ENCODE measurements around the gene FAM98B. TPM values are rescaled to one million over a fixed set of nuclear protein-coding genes. Genes with fewer than 3 reads are reported as not detected.

Gene FAM98B
- total RNA-seq, 1 experiment from 2014 or later, result 50.0 TPM

- Histone ChIP-seq H3K18ac (ENCODE audit: insufficient read length, low read depth, low read length) (no peak overlapping the region), H3K27ac (ENCODE audit: insufficient read length, low read depth, low read length) (no peak overlapping the region), H4K8ac (replicated peaks; ENCODE audit: insufficient read length, low read depth, low read length) (no peak overlapping the region), H2BK120ac (ENCODE audit: low read depth, low read length, poor library complexity, severe bottlenecking) (no peak overlapping the region), H4K91ac (ENCODE audit: insufficient read length, low read depth, low read length) (no peak overlapping the region), H3K56ac (ENCODE audit: insufficient read length, low read depth, low read length) (no peak overlapping the region), H4K5ac (ENCODE audit: insufficient read length, low read depth, low read length) (no peak overlapping the region), H3K14ac (ENCODE audit: insufficient read depth, low read length) (no peak overlapping the region), H3K23ac (ENCODE audit: insufficient read length, low read depth, low read length) (no peak overlapping the region), H2BK12ac (ENCODE audit: insufficient read length, low read depth, low read length) (no peak overlapping the region), H3K4me1 (ENCODE audit: insufficient read depth, low read length) (no peaks in the 10 kb centered on the region), H2BK5ac (ENCODE audit: insufficient read length, low read length) (no peak overlapping the region), H3K4ac (ENCODE audit: low read depth, low read length) (no peak overlapping the region), H2BK20ac (ENCODE audit: low read depth, low read length, poor library complexity, severe bottlenecking) (no peak overlapping the region), H2AFZ (ENCODE audit: low read length) (no peak overlapping the region), H3K9ac (ENCODE audit: extremely low read depth, insufficient read length, low read length) (no peak overlapping the region), H3K23me2 (ENCODE audit: insufficient read length, low read depth, low read length, poor library complexity, severe bottlenecking) (no peaks in the 10 kb centered on the region), H2AK5ac (ENCODE audit: insufficient read length, low read length) (no peak overlapping the region), H2BK15ac (ENCODE audit: low read depth, low read length) (no peak overlapping the region), H3K27me3 (ENCODE audit: insufficient read depth, low read length) (no peaks in the 10 kb centered on the region), H4K20me1 (ENCODE audit: control insufficient read depth, insufficient read depth, insufficient read length) (no peaks in the 10 kb centered on the region), H3K9me3 (ENCODE audit: control insufficient read depth, low read depth, low read length) (no peaks in the 10 kb centered on the region), H3K79me2 (ENCODE audit: insufficient read depth, low read length) (peaks cover 7% of the 10 kb centered on the region; the same call in 1 of the 2 replicates), H3K79me1 (ENCODE audit: insufficient read depth, low read depth, low read length, poor library complexity, severe bottlenecking) (peaks cover 3% of the 10 kb centered on the region), H3K4me2 (ENCODE audit: insufficient read depth, insufficient read length, low read length) (no peak overlapping the region), H3T11ph (ENCODE audit: low read length) (no peak overlapping the region)
- no CpG with 5 or more reads among the region's 4 CpGs for WGBS (ENCODE audit: extremely low coverage, insufficient read length, low lambda C conversion rate)
- Mint-ChIP-seq H3K4me1 (peaks cover 0 to 4% of the 10 kb centered on the region in 2 experiments; a peak in 1 of 4 replicates), H3K36me3 (ENCODE audit: insufficient read depth in 1 of 3, low read depth in 3 of 3) (peaks cover 0 to 18% (median 8%) of the 10 kb centered on the region in 3 experiments; a peak in 4 of 7 replicates), H3K27me3 (ENCODE audit: low read depth) (no peaks in the 10 kb centered on the region), H3K4me3 (no peak overlapping the region), H3K9me3 (no peaks in the 10 kb centered on the region), H3K27ac (no peak overlapping the region)
- no peak for TF ChIP-seq CTCF (conservative IDR thresholded peaks at IDR 0.05)
- DNase-seq, result no peak
Measured at GRCh38 chr15:38464675-38465074, 10.7 kb downstream of the FAM98B start.

Data from H9 (cell line).